HG03571 (cell line): ENCODE results near the gene RFXAP.
"Not testable (repeated sequence)": the region's sequence is repeated elsewhere in the genome, so short reads cannot be mapped to it uniquely, and the experiment has no call there.

Experiments
- ATAC-seq: cut with Tn5 transposase; IDR thresholded peaks from one replicate; pipeline ENCODE4 v1.9.1; 2021; ENCODE audit not compliant: unreplicated experiment

The RFXAP gene, protein sequence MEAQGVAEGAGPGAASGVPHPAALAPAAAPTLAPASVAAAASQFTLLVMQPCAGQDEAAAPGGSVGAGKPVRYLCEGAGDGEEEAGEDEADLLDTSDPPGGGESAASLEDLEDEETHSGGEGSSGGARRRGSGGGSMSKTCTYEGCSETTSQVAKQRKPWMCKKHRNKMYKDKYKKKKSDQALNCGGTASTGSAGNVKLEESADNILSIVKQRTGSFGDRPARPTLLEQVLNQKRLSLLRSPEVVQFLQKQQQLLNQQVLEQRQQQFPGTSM

DNA sequence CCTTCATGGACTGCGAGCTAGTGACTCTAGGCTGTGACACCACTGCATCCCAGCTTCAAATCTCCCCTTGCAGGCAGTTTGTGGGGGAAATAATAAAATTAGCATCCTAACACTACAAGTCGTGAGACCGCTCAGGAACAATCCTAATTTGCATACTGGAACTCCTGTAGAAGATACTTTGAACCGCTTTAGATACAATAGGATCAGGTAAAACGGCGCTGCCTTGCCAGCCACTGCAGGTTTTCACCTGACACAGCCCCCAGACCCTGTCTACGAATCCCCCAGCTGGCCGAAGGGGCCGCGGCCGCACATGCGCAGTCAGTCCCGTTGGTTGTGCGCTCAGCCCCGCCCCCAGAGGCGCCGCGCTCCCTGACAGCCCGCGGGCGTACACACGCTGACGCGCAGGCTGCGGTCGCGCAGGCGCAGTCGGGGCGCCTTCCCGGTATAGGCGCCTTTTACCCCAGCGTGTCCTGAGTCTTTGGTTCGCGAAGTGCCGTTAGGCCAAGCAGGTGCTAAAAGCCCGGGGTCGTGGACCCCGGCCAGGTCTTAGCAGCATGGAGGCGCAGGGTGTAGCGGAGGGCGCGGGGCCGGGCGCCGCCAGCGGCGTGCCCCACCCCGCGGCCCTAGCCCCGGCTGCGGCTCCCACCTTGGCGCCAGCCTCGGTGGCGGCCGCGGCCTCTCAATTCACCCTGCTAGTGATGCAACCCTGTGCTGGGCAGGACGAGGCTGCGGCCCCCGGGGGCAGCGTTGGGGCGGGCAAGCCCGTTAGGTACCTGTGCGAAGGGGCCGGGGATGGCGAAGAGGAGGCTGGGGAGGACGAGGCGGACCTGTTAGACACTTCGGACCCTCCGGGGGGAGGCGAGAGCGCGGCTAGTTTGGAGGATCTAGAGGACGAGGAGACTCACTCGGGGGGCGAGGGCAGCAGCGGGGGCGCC, at the start of gene RFXAP:
Gene RFXAP (plus strand): TSS at position 419 of the 935 bp plus-strand sequence. CDS start 136 bp downstream, at position 555.
- peak; percentile 87 for ATAC-seq

DNA sequence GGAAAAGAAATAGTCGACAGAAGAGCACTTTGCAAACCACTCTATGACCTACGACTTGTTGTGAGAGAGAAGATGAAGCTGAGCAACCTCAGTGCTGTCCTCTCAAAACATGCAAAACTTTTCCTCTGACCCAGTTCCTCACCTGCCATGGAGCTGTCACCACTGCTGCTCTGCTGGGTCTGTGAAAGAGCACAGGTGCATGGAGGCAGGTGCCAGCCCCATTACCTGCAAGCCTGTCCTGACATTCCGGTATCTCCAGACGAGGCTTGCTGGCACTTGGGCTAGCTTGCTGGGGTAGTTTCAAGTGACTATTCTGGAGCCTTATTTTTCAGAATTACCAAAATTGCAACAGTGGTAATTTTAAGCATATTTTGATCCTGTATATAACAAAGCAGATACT, 49.5 kb upstream of the RFXAP start:
- no peak for ATAC-seq

DNA sequence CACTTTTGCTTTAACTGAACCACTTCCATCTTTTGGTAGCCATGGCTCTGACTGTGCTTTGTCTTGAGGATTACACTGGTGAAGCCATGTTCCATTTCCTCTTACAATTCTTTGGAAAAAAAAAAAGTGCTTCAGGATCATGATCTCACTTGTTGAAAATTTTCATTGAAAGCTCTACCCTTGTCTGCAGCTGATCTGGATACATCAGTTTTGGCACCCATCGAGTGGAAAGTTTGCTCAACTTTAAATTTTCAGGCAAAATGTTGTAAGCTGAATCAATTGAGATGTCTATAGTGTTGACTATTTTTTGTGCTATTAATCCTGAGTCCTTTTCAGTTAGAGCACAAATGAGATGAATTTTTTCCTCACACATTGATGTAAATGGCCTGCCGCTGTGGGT, 48.3 kb upstream of the RFXAP start:
- no peak for ATAC-seq

DNA sequence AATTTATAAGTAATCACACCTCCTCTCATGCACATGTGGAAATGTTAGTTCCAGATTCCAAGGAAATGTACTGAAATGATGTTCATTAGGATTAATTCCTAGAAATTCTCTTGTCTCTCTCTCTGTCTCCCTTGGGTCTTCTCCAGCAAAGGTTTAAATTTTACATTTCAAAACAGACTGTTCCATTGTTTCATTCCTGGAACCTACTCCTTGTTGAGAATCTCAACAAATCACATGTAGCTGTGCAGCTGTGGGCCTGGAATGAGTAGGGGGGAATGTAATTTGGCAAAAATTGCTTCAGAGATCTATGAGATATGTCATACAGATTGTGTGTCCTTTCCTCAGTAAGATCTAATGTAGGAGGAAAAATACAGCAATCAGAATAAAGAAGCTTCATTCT, 46.2 kb upstream of the RFXAP start:
- no peak for ATAC-seq

DNA sequence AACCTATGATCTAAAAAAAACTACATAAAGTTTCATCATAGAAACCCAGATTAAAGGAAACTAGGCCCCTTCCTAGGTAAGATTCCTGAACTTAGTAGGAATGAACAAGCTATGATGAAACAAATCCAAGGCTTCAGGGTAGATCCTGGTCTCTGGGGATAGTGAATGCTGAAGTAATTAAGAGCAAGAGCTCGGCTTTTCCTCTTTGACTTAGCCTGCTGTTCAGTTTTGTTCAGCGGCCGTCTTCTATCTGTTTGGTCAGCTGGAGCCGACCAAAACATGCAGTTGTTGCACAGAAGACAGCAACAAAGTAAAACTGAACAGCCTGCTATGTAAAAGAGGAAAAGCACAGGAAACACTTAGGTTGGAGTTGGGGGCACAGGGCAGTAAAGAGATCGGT, 44.1 kb upstream of the RFXAP start:
- no peak for ATAC-seq

DNA sequence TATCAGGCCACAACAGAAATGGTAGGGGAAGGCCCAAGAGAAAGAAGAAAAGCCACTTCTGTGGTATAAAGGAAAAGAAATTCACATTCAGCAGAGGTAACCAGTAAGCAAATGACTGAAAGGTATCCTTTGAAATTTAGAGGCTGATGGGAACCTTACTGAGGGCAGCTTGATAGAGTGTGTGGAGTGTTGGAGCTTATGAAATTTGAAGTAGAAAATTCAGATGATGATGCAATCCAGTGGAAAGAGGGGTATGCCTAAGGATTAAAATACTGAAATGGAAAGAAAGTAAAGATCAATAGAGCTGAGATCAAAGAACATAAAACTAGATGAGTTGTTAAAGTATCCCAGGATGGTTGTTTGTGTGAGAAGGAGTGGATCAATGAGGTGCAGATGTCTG, 42.8 kb upstream of the RFXAP start:
- ATAC-seq: no peak

DNA sequence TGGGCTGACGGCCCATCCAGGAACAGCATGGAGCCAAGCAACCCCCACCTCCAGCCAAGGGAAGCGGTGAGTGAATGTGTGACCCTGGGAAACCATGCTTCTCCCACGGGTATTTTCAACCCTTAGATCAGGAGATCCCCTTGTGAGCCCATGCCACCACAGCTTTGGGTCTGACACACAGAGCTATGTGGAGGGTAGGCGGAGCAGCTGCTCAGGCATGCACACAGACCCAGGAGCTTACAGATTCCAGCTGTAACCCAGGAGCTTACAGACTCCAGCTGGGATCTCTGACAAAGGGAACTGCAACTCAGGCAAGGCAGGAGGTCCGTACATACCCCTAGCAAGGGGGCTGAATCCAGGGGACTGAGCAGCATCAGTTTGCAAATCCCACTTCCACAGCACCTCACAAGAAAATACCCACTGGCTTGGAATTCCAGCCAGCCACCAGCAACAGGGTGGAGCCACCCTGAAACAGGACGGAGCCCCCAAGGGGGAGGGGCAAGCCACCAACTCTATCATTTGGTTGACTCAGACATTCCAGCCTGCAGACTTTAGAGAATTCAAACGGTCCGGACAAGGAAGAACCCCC, 40.8 kb upstream of the RFXAP start:
- no peak for ATAC-seq

DNA sequence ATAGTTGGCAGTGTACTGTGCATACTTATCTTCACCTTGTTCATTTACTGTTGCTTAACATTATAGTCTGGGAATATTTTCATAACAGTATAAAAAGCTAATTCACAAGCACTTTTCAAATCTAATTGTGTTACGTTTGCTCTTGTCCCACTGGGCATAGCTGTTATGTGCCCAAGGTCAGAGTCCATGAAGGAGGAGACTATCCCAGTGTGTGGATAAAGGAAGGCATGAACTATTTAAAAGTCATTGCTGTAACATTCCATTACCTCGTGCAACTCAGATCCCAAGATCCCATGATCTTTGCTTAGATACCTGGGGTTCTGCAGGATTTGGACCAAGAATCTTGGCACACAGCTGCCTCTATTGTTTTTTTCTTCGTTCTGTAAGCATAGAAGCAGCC, 35.1 kb upstream of the RFXAP start:
- ATAC-seq: no peak

DNA sequence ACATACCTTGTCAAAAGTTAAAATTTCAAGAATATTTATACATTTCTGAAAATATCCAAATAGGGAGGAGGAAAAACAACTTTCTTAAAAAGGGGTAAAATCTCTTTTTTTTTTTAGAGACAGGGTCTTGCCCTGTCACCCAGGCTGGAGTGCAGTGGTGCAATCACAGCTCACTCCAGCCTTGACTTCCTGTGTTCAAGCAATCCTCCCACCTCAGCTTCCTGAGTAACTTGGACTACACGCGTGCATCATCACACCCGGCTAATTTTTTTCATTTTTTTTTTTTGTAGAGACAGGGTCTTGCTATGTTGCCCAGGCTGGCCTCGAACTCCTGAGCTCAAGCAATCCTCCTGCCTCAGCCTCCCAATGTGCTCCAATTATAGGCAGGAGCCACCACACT, 32.8 kb upstream of the RFXAP start:
- not testable (repeated sequence) for ATAC-seq

DNA sequence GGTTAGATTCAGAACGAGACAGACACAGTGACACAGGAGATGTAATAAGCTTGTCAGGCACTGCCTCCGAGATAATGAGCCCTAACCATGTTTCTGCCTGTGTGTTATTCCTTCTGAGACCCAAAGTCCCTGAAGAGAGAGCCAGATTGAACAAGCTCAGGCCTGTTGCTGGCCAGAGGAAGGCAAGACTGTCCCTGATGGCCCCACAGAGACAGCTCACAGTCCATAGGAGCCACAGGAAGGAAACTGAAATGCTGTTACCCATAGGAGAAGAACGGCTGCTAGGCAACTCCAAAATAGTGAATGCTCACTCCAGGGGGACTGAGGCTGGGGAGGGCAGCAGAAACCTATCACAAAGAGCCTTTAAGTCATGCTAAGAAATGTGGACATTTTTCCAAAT, 31.8 kb upstream of the RFXAP start:
- ATAC-seq: no peak

DNA sequence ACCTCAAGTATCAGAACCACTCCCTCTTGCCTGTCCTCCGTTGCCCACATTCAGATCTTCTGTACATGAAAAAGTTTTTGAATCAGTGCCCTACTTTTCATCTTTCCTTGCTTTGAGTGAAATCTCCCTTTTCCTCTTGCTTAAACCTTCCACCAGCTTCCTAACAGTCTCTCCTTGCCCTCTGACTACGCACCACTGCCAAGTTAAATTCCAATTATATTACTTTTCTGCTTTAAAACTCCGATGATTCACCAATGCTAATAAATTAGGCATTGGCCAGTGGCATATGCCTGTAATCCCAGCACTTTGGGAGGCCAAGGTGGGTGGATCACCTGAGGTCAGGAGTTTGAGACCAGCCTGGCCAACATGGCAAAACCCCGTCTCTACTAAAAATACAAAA, 30.7 kb upstream of the RFXAP start:
- ATAC-seq: no peak

DNA sequence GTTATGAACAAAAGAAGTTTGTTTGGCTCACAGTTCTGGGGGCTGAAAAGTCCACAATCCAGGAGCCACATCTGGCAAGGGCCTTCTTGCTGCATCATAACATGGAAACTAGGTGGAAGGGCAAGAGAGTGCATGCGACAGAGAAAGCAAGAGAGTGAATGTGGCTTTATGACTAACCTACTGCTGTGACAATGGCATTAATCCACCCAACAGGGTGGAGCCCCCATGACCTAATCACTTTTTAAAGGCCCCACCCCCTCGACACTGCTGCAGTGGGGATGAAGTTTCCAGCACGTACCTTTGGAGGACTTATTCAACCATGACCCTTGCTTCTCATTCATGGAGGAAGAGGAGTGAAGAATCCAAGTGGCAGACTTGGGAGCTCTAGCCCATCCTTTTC, 30.0 kb upstream of the RFXAP start:
- no peak for ATAC-seq

DNA sequence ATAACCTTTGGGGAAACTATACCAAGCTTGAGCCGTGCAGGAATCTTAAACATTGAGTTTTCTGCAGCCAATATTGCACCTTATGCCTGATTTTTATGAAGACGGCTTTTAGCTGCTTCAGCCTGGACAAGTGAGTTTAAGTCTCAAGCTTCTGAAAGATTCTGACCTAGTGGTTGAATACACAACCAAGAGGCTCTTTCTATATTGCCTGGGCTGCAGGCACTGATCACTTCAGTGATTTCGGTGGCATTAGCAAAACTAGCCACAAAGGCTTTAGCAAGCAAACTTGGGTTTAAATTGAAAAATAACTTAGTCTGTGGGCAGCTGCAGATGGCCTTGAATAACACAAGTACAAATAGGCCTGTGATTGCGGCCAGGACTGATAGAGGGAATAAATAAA, 29.3 kb upstream of the RFXAP start:
- ATAC-seq: no peak

DNA sequence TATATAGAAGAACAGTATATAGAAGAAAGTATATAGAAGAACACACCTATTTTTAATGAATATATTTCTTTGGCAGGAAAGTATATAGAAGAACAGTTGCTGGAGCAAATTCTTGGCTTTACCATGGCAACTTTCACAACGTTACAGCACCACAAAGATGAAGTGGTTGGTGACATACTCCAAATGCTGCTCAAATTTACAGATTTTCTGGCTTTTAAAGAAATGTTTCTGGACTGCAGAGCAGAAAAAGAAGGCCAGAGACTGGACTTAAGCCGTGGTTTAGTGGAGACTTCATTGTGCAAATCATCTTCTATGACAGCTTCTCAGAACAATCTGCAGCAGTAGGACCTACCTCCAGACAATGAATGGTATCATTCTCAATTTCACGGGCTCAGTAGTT, 24.3 kb upstream of the RFXAP start:
- no peak for ATAC-seq

DNA sequence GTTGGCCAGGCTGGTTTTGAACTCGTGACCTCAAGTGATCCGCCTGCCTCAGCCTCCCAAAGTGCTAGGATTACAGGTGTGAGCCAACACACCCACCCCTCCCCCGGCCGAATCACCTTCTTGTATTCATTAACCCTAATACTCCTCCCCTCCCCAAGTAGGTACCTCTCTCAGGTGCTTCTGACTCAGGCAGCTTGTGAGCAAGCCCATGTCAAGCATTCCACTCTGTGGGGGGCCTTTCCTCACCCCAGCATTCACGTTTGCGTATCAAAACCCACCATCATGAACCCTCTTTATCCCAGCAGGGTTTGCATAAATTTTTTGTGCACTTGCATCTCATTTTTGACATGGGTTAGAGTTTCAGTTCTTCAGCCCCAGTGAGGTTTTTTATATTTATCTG, 23.6 kb upstream of the RFXAP start:
- ATAC-seq: no peak

DNA sequence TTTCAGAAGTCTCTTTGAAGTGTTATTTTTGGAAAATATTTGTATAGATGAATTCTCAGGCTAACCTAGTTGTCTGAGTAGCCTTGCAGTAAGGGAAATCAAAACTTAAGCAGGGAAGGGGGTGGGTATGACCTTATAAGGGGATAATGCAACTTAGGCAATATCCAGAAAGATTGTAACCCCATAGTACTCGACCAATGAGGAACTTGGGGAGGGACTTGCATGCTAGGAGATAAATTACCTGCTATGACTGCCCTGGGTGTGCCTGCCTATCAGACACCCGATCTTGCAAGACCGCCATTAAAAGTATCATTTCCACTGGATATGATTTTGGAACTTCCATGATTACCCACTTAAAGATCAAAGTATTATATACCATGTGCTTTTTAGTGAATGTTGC, 23.0 kb upstream of the RFXAP start:
- ATAC-seq: no peak

DNA sequence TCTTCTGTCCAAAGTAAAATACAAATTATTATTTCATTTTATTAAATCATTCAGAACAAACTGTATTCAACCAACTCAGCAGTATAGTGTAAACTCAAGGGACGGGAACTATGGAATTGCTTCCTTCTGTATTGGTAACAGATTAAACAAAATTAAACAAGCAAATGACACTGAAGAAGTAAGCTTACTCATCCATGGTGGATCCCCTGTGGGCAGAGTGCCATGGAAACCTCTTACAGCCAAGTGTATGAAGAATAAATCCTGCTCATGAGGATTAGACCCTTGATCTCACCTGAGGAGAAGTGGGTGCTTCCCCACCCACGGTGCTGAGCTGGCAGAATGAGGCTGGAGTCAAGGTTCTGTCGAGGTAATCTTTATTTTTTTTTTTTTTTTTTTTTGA, 18.0 kb upstream of the RFXAP start:
- ATAC-seq: no peak

DNA sequence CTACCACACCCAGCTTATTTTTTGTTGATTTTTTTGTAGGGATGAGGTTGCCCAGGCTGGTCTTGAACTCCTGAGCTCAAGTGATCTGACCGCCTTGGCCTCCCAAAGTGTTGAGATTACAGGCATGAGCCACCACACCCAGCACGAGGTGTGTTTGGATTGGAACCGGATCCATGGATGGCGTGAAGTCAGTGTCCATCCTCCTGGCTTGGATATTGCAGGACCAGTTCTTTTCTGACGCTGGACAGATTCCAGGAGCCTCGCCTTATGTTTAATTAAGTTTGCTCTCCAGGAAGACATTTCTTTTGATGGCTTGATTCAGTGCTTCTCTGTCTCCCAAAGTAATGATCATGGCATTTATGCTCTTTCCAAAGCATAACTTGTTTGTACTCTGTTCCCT, 14.4 kb upstream of the RFXAP start:
- no peak for ATAC-seq

DNA sequence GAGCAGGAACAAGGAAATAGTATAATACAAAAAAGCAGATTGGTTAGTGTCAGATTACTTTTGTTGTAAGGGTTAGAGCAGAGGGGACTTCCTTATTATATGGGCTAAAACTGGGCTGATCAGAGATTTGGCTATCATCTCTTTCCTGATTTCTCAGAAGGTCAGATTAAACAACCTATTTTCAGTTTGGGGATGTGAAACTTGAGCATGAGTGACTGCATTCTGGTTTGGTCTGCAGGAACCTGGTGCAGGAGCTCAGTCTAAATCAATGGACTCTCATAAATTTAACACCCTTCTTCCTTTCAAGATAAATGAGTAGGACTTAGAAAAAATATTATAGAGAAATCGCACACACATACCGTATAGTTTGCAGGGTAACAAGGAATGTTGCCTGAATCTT, 12.9 kb upstream of the RFXAP start:
- no peak for ATAC-seq

DNA sequence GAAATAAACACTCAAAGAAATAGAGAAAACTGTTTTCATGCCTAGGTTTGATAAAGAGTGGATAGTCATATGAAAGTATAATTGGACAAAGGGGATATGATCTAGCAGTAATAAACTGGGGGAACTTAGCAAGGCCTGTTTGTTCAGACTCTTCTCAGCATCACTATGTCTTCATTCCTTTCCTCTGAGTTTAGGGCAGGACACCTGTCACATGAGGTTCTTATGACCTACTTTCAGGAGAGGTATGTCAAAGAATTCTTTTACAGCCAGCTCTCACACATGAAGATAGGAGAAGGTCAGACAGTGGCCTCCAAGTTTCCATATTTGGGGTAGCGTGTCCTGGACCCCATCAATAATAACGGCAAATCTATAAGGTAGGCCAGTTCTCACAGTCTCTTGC, 11.4 kb upstream of the RFXAP start:
- ATAC-seq: no peak

DNA sequence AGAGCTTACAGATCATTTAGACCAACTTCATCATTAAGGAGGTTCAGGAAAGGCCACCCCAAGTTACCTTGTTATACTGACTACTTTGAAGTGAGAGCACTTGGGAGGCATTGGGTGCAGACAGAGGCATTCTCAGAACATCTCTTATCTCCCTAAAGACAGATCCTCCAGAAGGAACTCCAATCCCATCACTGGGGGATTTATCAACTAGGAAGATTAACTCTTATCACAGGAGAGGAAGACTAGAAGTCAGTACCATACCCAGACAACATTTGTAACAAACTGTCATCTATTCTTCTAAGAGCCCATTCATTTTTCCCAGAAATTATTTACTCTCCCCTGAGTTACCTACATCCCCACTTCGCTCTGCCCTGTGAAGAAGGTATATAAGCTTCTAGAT, 5.8 kb upstream of the RFXAP start:
- no peak for ATAC-seq

DNA sequence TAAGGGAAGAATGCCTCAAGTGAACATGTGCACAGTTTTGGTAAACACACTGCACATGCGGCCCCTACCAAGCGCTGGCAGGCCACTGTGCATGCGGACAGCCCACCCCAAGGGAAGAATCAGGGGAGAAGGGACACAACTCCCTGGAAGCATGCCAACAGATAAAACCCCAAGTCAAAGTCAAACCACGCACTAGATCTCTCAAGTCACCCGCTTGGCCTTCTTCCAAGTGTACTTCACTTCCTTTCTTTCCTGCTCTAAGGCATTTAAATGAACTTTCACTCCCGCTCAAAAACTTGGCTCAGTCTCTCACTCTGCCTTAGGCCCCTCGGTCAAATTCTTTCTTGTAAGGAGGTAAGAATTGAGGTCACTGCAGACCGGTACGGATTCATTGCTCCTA, 4.6 kb upstream of the RFXAP start:
- no peak for ATAC-seq
